T-helper 2 cell treated with Interferon-gamma antibody and Interleukin-4, amounts not matched to agents 100 ng/mL and 5 ng/mL, for 36 hours (primary cell): Measurements from ENCODE around the gene HHEX. TPM values are rescaled to one million over a fixed set of nuclear protein-coding genes. Genes with fewer than 3 reads are reported as not detected.
"Not testable (repeated sequence)": the region's sequence is repeated elsewhere in the genome, so short reads cannot be mapped to it uniquely, and the experiment has no call there.

Experiments
- intact Hi-C: fragments of 100-400 bp; cut with micrococcal nuclease; formaldehyde crosslinking; loops from one replicate; pipeline ENCODE4 v1.15.1; 2023
- total RNA-seq: library from RNA; stranded (reverse); gene quantifications from 2 replicates; pipeline ENCODE4 v1.2.3, GENCODE V29; 2022

Gene HHEX
- 0.11 TPM in 1 of 2 replicates, not detected in the other for total RNA-seq

- intact Hi-C loops: loop anchor here (2.0 to 10.0 kb wide), 3 partner anchors 55 to 378 kb away; partner anchors contain the start of gene EXOC6
These were observed at the start of gene HHEX for GRCh38 chr10:92689663-92690210. TSS of gene HHEX (plus strand) at chr10:92689955. CDS start at chr10:92689987, 32 bp downstream.

- intact Hi-C loops: no loop called here
These were observed 49.6 kb upstream of the HHEX start for GRCh38 chr10:92640107-92640506.

- intact Hi-C loops: no loop called here
These were observed 48.3 kb upstream of the HHEX start for GRCh38 chr10:92641492-92641891.

DNA sequence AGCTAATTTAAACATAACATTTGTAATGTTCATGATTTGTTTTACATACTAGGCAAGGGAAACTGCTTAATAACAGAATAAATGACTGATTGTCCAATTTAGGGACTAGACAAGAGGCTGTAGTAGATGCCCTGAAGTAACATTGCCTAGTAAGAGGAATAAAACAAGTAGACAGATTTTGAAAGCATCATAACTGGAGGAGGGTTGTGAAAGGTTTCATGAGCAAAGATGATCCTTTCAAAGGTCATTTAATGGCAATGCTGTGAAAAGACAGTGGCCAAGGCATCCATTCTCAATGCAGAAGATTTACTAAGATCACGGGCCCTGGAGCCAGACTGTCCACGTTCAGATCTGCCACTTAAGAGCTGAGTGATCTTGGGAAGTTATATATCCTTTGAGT is 44.8 kb upstream of the HHEX start:
- intact Hi-C loops: loop anchor here (1.0 to 2.0 kb wide), 2 partner anchors 55 to 128 kb away; no protein-coding TSS in a partner anchor

- intact Hi-C loops: not testable (repeated sequence)
These were observed 38.9 kb upstream of the HHEX start for GRCh38 chr10:92650864-92651263.

DNA sequence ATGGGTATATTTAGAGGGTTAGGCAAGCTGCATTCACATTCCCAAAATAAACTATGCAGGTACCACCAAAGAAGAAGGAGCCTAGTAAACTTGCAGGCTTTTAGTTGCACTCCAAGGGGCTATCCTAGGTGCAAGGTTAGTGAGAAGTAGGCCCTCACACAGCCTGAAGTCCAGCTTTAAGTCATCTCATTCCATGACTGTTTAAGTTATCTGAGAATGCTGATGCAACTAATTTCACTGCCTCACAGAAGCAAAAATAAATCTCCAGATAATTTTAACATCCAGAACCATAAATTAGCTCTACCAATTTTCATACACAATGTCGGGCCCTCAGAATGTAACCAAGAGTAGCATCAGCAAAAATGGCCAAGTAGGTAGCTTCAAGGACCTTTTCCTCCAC is 34.3 kb upstream of the HHEX start:
- intact Hi-C loops: no loop called here

- intact Hi-C loops: no loop called here
These were observed 33.3 kb upstream of the HHEX start for GRCh38 chr10:92656266-92656961.

DNA sequence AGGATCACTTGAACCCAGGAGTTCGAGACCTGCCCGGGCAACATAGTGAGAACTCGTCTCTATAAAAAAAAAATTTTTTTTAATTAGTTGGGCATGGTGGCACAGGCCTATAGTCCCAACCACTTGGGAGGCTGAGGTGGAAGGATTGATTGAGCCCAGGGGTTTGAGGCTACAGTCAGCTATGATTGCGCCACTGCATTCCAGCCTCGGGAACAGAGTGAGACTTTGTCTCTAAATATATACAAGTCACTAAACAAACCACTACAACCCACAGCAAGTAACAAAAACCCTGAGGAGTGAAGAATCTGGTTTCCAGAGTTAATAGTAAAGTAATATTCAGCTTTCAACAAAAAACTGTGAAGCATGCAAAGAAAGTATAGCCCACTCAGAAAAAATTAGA is 32.7 kb upstream of the HHEX start:
- intact Hi-C loops: no loop called here

- intact Hi-C loops: no loop called here
These were observed 26.9 kb upstream of the HHEX start for GRCh38 chr10:92662848-92663247.

DNA sequence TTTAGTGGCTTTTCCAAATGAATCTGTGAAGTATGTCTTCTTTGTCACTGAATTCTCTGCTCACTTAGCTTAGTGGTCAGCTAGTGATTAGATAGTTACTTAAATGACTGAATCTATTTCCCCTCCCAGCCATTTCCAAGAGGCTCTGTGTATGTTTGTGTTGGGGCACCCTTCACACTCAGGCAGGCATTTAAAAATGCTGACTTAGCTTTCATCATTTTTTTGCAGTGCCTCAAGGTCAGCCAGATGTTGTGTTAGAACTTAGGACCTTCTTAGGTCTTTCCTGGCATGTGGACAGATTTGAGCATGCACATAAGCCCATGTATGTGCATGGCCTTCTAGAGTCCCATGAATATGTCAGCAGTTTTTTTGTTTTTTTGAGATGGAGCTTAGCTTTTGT is 25.4 kb upstream of the HHEX start:
- intact Hi-C loops: no loop called here

GRCh38 chr10:92667078-92667477 is 22.7 kb upstream of the HHEX start:
- intact Hi-C loops: no loop called here

DNA sequence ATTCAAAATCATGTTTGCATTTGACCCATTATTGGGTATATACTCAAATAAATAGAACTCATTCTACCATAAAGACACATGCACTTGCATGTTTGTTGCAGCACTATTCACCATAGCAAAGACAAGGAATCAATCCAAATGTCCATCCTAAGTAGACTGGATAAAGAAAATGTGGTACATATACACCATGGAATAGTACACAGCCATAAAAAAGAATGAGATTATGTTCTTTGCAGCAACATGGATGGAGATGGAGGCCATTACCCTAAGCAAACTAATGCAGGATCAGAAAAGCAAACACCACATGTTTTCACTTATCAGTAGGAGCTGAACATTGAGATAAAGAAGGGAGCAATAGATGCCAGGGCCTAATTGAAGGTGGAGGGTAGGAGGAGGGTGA is 12.0 kb upstream of the HHEX start:
- intact Hi-C loops: no loop called here

GRCh38 chr10:92678206-92678605 is 11.5 kb upstream of the HHEX start:
- intact Hi-C loops: no loop called here

DNA sequence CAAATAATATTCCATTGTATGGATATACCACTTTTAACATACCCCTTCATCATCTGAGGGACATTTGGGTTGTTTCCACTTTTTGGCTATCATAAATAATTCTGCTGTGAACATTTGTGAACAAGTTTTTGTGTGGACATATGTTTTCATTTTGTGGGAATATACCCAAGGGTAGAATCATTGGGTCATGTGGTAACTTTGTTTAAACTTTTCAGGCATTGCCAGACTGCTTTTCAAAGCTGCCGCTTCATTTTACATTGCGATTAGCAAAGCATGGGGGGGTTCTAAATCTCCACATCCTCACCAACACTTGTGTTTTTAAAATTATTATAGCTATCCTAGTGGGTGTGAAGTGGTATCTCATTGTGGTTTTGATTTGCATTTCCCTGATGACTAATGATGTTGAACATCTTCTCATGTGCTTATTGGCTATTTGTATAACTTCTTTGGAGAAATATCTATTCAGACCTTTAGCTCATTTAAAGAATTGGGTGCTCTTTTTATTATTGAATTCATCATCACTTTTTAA is 8.4 kb upstream of the HHEX start:
- intact Hi-C loops: no loop called here

DNA sequence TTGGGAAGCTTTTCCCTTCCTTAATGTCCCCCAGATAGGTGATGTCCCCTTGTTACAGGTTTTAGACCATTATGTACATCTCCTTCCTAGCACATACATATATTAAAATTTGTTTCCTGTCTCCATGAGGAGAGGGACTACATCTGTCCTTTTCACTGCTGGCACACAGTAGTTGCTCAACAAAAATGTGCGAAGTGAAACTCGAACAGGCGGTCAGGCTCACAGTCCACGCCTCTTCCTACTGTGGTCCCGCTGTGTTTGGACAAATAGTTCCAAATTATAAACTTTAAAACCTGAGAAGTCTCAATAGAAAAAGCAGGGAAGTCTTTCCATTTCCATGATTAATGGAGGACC is 1.2 kb upstream of the HHEX start:
- intact Hi-C loops: no loop called here

DNA sequence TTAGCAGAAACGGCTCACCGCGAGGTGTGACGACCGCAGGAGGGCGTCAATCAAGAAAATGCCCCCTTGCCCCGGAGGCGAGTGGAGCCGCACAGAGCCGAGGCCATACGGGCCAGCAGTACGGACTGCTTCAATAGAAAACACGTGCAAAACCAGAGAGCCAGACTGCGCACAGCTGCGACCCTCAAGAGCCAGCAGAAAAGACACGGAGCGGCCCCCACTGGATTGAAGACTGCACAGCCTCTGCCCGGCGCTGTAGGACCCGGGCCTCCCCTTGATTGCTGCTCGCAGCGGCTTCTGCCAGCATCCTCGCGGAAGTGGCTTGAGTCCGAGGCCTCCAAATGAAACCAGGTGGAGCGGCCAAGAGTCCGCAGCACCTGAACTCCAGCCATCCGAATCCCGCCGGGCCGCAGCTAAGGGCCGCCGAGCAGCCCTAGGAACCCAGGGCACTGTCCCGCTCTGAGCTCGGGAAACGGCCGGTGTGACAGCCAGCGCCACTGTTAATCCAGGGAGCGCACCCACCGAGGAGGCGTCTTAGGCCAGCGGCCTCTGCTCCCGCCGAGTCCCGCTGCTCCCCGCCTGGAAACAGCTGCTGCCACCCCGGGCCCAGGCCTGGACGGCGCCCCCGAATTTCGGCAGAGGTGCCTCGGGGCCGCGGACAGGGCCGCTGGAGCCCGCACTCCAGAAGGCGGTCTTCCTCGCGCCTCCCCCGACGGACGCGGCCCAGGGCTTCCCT is 660 bp upstream of the HHEX start:
- intact Hi-C loops: no loop called here

DNA sequence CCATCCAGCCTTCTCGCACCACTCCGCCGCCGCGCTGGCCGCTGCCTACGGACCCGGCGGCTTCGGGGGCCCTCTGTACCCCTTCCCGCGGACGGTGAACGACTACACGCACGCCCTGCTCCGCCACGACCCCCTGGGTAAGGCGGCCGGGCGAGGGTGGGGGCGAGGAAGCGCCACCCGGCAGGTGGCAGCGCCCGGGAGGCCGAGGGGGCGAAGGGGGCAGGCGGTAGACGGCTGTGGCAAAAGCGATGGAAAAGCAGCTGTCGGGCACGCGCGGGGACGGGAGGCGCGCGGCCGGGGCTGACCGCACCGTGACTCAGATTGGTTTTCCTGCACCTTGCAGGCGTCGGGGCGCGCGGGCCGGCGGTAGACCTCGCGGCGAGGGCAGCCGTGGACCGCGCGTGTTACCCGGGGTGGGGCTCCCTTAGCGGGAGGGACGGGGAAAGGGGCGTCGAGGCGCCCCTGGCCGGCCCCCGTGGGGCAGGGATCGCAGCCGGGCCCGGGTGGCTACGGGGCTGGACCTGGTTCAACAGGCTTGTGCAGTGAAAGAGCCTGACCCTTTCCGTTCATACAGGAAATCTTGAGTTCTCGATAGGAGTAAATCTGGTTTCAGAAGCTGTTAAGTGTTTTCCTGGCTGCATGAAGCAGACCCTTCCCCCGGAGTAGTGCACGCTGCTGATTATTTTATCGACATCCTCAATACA is 608 bp downstream of the HHEX start:
- intact Hi-C loops: loop anchor here (2.0 to 10.0 kb wide), 3 partner anchors 56 to 377 kb away; partner anchors contain the start of gene EXOC6

DNA sequence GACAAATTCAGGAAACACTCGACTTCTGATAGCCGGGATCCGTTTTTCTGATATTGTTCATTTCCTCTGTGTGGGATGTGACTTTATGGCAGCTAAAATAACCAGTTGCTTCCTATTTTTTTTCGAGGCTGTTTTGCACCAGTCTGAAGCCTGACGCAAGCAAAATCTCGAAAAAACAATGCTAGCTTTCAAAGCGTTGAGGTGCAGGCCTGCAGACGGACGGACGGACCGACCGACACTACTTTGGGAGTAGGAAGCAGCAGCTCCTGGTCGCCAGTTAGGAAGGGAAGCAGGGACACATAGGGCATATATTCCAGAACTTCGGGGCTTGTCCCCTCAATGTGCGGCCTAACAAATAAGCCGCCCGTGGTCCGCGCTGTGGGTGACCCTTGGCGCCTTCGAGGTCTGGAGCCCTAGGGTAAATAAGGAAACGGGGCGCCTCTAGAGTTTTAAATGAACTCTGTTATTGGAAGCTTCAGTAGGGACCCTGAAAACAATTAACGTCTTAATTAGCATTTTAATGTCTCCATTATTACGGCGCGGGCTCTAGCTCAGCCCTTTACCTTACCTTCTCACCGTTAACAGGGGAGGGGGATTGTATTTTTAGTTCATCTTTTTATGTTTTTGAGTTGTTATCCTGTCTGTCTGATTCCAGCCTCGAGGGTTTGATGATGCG is 1.3 kb downstream of the HHEX start:
- intact Hi-C loops: loop anchor here (2.0 to 10.0 kb wide), 3 partner anchors 56 to 376 kb away; partner anchors contain the start of gene EXOC6

DNA sequence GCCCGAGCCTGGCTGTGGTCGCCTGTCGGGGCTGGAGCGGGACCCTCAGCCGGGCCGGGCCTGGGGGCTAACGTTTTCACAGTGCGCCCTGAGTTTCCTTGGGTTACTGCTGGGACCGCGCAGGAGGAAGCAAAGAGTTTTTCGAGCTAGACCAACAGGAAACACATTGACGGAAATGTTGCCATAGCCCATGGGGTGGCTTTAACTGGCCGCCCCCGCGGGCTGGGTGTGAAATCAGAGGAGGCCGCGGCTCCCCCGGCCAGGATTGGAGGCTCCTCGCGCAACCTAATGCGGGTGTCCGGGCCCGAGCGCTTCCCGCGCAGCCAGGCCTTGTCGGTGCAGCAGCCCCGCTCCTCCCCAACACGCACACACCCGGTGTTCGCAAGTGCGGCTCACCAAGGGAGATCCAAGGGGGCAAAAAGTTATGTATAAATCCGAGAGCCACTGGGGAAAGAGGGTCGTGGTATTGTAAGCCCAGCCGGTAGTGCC is 1.9 kb downstream of the HHEX start:
- intact Hi-C loops: loop anchor here (2.0 to 10.0 kb wide), 3 partner anchors 57 to 376 kb away; partner anchors contain the start of gene EXOC6

DNA sequence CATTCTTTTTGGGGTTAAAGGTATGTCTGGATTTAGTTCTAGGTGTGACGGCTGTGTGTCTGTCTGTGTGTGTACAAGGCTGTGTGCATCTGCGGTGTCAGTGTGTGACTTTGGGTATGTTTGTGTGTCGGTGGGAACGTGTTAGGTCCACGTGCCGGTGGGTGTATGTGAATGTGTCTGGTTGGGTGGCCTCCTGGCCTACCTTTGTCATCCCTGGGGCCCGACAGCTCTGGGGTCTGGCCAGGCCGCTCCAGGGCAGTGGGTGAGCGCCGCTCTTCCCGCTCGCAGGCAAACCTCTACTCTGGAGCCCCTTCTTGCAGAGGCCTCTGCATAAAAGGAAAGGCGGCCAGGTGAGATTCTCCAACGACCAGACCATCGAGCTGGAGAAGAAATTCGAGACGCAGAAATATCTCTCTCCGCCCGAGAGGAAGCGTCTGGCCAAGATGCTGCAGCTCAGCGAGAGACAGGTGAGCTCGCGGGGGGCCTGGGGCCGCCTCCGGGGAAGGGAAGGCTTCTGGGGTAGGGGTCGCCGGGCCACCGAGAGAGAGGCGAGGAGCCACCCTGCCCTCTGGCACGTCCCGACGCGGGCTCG is 2.4 kb downstream of the HHEX start:
- intact Hi-C loops: loop anchor here (5.0 to 10.0 kb wide), 2 partner anchors 57 to 375 kb away; no protein-coding TSS in a partner anchor
